ENCODE data around the gene DNAJB12. TPM values are rescaled to one million over a fixed set of nuclear protein-coding genes. Genes with fewer than 3 reads are reported as not detected.

The DNAJB12 gene
- total RNA-seq, 1 experiment from 2014 or later, result 25.8 TPM

DNA sequence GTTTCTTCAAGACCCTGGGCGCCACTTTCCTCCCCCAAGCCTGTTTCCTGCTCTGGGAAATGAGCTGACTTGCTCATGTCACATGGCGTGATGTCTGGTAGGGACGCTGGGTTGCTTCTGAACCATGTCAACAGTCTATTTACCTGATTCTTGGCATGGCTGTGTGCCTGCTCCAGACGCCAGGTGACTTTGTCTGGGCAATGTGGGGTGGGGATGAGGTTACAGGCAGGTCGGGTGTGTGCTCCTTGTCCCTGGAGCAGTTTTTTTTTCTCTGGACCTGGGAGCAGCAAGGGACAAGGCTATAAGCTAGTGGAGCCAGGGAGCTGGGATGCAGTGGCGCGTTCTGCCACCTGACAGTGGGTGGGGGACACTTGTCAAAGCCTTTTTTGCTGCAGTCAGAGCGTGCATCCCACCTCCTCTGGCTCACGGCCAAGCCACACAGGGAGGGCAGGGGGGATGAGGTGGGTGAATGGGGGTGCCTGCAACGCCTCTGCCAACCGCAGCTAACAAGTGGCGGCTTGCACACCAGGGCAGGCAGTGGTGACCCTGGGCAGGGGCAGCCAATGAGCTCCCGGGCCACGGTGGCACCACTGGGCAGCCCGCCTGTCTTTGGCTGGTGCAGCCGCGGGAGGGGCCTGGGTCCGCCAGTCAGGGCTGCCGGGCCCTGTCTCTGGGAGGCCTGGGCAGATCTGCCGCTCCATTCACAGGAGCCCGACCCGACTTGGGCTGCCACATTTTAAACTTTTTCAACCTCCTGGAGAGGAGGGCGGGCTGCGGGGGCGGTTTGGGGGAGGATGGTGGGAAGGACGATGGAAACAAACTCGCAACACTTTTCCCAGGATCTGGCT lies 22.9 kb downstream of the DNAJB12 start:
- no peaks in the 10 kb centered on the region for H3K9me3 ChIP-seq (ENCODE audit: control insufficient read depth in 1 of 2, insufficient read depth in 1 of 2, low read depth in 1 of 2, low read length in 2 of 2)
- H3K9ac ChIP-seq (ENCODE audit: low read length), result peak overlapping the region; percentile 68
- no peaks in the 10 kb centered on the region; a peak in 1 of 4 replicates for H3K36me3 ChIP-seq (ENCODE audit: control insufficient read depth in 1 of 2, insufficient read depth in 2 of 2, low read length in 2 of 2)
- intact Hi-C loops (cut with micrococcal nuclease), result no loop called here
- H2AFZ ChIP-seq (ENCODE audit: low read depth, low read length, poor library complexity, severe bottlenecking), result no peak overlapping the region
- ChIA-PET RAD21 (ENCODE audit: low non-redundant PET in 1 of 2, low total read pairs in 2 of 2, uncharacterized antibody in 2 of 2, unreplicated experiment in 2 of 2) (interaction anchor here (0.5 to 1.5 kb wide), 8 partner anchors 11 to 206 kb away, joined by 3 to 4 read pairs (median 3); partner anchors contain the start of gene DDIT4 (in 1 of the 2)), CTCF (interaction anchor here (0.8 to 1.5 kb wide), 14 partner anchors 8 to 436 kb away, joined by 3 to 15 read pairs (median 4); partner anchors contain the start of gene DDIT4), POLR2A (interaction anchor here (0.6 to 12.3 kb wide), 19 partner anchors 8 to 916 kb away, joined by 3 to 274 read pairs (median 4); partner anchors contain the start of genes ANAPC16, ASCC1, DDIT4 and DNAJB12)
- no peaks in the 10 kb centered on the region for H3K27me3 ChIP-seq (ENCODE audit: insufficient read depth, low read length)
- DNase-seq (ENCODE audit: low read depth, low spot score) (peak; percentile 80), ATAC-seq (peak; percentile 92)
- peak overlapping the region; percentile 22 to 28 for H3K4me3 ChIP-seq (replicated peaks in 1 of 2; ENCODE audit: low read depth in 1 of 2, low read length in 2 of 2)
- TF ChIP-seq EGR1 (IDR thresholded peaks at IDR 0.05; ENCODE audit: low read depth) (no peak), POLR2A (IDR thresholded peaks at IDR 0.05; ENCODE audit: borderline replicate concordance, extremely low read depth, insufficient read depth, insufficient read length) (peak; percentile 36), TCF7L2 (IDR thresholded peaks at IDR 0.05; ENCODE audit: borderline replicate concordance, extremely low read depth, insufficient read depth, insufficient read length) (peak; percentile 33), POLR2AphosphoS5 (IDR thresholded peaks at IDR 0.05; ENCODE audit: low read depth, low read length) (peak; percentile 60; the same call in 1 of the 2 replicates), ELF1 (IDR thresholded peaks at IDR 0.05; ENCODE audit: borderline replicate concordance, low read depth) (no peak)
- TF ChIP-seq, protein P1, sequence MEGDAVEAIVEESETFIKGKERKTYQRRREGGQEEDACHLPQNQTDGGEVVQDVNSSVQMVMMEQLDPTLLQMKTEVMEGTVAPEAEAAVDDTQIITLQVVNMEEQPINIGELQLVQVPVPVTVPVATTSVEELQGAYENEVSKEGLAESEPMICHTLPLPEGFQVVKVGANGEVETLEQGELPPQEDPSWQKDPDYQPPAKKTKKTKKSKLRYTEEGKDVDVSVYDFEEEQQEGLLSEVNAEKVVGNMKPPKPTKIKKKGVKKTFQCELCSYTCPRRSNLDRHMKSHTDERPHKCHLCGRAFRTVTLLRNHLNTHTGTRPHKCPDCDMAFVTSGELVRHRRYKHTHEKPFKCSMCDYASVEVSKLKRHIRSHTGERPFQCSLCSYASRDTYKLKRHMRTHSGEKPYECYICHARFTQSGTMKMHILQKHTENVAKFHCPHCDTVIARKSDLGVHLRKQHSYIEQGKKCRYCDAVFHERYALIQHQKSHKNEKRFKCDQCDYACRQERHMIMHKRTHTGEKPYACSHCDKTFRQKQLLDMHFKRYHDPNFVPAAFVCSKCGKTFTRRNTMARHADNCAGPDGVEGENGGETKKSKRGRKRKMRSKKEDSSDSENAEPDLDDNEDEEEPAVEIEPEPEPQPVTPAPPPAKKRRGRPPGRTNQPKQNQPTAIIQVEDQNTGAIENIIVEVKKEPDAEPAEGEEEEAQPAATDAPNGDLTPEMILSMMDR (IDR thresholded peaks at IDR 0.05 in 2 of 3, conservative IDR thresholded peaks at IDR 0.05 in 1 of 3; ENCODE audit: borderline replicate concordance in 1 of 3, insufficient read depth in 1 of 3, low read depth in 2 of 3, low read length in 2 of 3), result peak in 2 of 3 experiments; percentile 38 to 50; a peak in 3 of 6 replicates
- TF ChIP-seq, protein P2, sequence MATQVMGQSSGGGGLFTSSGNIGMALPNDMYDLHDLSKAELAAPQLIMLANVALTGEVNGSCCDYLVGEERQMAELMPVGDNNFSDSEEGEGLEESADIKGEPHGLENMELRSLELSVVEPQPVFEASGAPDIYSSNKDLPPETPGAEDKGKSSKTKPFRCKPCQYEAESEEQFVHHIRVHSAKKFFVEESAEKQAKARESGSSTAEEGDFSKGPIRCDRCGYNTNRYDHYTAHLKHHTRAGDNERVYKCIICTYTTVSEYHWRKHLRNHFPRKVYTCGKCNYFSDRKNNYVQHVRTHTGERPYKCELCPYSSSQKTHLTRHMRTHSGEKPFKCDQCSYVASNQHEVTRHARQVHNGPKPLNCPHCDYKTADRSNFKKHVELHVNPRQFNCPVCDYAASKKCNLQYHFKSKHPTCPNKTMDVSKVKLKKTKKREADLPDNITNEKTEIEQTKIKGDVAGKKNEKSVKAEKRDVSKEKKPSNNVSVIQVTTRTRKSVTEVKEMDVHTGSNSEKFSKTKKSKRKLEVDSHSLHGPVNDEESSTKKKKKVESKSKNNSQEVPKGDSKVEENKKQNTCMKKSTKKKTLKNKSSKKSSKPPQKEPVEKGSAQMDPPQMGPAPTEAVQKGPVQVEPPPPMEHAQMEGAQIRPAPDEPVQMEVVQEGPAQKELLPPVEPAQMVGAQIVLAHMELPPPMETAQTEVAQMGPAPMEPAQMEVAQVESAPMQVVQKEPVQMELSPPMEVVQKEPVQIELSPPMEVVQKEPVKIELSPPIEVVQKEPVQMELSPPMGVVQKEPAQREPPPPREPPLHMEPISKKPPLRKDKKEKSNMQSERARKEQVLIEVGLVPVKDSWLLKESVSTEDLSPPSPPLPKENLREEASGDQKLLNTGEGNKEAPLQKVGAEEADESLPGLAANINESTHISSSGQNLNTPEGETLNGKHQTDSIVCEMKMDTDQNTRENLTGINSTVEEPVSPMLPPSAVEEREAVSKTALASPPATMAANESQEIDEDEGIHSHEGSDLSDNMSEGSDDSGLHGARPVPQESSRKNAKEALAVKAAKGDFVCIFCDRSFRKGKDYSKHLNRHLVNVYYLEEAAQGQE (IDR thresholded peaks at IDR 0.05; ENCODE audit: low read depth), result no peak
- no peaks in the 10 kb centered on the region for H3K79me2 ChIP-seq (ENCODE audit: insufficient read depth, low read length)
- peaks cover 49 to 63% of the 10 kb centered on the region in 2 experiments for H3K4me1 ChIP-seq (ENCODE audit: control insufficient read depth in 1 of 2, insufficient read depth in 2 of 2, low read length in 2 of 2)
- no peaks in the 10 kb centered on the region for H3K9me2 ChIP-seq (ENCODE audit: insufficient read depth)
- no peaks in the 10 kb centered on the region for H4K20me1 ChIP-seq (ENCODE audit: insufficient read depth)
- peak overlapping the region; percentile 92 for H3K27ac ChIP-seq (ENCODE audit: low read depth, low read length)
- peak overlapping the region; percentile 81 for H3K4me2 ChIP-seq (ENCODE audit: low read length)
- no TSS peak for BruUV-seq (replicated peaks)

Measured in HCT116 (cell line).